Nucleus accumbens (tissue), 56 donors: ENCODE data around the gene PPP4R3A.
"Not testable (repeated sequence)": the region's sequence is repeated elsewhere in the genome, so short reads cannot be mapped to it uniquely, and the experiment has no call there.

Experiments
- DNase-seq, 56 donors: peaks; one replicate each; lab custom pipeline; 2025; lab: John Stamatoyannopoulos, UW

Gene PPP4R3A

DNA sequence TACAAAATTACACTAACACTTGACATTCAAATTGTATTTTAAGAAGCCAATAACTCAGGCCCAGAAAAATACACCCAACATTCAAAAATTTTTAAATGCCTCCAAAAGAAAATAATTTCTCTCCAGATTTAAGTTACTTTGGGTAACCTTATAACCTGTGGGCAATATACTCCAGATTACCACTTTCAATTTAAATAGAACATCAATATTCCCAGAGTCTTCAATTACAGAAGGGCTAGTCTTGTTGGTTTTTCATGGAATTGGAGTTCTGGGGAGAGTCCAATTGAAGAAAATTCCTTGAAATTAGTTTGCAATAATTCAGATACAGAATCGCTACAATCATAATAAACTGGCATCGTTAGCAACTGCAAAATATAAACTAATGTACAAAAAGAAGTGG, 2.0 kb downstream of the PPP4R3A start:
- no peak for DNase-seq

DNA sequence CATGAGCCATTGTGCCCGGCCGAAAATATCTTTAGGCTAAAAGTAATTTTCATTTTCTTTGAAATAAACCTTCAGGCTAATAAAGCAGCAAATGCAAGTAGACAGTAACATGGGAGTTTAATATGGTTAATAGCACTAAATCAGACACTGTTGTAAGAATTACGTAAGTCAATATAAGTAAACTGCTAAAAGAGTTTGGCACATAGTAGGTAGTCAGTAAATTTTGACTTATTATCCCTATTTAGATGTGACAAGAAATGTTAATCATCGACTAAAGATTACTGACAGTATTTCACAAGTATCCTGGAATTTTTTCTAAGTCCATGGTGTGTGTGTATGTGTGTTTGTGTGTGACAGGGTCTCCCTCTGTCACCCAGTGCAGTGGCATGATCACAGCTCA, 3.9 kb downstream of the PPP4R3A start:
- DNase-seq, result no peak

DNA sequence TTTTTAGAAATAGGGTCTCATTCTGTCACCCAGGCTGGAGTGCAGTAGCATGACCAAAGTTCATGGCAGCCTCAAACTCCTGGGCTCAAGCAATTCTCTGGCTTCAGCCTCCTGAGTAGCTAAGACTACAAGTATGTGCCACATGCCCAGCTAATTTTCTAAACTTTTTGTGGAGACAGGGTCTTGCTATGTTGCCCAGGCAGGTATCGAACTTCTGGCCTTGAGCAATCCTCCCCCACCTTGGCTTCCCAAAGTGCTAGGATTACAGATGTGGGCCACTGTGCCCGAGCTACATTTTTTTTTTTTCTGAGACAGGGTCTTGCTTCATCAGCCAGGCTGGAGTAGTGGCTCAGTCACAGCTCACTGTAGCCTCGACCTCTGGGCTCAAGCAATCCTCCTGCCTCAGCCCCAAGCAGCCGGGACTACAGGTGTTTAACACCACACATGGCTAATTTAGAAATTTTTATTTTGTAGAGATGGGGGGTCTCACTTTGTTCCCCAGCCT, 7.1 kb downstream of the PPP4R3A start:
- no peak for DNase-seq

DNA sequence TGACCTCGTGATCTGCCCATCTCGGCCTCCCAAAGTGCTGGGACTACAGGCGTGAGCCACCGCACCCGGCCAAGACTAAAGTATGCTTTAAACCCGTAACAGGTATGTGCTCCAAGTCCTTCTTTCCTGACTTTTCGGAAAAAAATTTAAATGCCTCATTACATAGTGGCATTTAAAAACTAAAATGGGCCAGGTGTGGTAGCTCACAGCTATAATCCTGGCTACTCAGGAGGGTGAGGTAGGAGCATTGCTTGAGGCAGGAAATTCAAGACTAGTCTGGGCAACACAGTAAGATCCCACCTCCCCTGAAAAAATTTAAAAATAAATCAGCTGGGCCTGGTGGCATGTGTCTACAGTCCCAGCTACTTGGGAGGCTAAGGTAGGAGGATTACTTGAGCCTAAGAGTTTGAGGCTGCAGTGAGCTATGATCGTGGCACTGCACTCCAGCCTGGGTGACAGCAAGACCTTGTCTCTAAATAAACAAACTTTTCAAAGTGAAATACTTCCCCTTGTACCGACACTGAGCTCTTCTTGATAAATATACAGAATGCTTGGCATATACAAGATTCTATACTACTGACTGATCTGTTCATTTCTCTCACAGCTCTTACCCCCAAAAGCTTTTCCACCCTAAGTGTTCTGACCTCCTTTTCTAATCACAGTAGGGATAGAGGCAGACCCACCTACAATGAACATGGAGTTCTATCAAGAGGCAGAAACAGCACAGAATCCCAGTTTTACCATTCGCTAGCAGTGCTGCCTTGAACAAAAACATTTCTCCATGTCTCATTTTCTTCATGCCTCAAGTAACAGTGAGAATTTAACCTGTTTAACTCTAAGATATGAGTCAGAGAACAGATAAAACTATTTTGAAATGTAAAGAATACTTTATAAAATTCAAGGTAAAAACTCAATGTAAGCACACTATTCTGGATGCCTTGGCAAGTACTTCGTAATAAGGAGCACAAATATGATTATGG, 7.9 kb downstream of the PPP4R3A start:
- DNase-seq, result no peak

DNA sequence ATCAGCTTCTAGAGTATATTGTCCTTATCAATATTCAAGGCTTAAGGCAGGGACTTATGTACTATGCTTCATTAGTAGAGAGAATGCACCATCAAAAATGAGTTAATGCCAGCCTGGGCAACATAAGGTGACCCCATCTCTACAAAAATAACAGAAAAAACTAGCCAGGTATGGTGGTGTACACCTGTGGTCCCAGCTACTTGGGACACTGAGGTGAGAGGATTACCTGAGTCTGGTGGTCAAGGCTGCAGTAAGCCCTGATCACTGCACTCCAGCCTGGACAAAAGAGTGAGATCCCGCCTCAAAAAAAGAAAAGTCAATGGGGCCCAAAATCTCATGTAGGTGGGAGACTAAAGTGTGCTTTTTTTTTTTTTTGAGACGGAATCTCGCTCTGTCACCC, 8.8 kb downstream of the PPP4R3A start:
- no peak for DNase-seq

DNA sequence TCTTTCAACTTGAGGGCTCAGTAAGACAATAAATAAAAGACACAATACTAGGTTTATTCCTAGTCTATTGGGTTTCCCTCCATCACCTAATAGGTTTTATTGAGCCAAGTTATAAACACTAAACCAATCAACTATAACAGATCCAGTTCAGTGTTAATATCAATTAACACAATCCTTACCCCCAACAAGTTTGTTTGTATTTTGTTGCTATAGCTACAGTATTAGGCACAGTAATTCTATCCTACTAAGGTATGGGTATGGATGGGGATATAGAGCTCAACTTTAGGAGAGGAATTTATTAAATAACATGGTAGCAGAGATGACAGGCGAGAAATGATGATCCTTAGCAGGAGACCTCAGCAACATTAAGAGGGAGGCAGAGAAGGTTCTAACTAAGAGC, 13.3 kb downstream of the PPP4R3A start:
- no peak for DNase-seq

DNA sequence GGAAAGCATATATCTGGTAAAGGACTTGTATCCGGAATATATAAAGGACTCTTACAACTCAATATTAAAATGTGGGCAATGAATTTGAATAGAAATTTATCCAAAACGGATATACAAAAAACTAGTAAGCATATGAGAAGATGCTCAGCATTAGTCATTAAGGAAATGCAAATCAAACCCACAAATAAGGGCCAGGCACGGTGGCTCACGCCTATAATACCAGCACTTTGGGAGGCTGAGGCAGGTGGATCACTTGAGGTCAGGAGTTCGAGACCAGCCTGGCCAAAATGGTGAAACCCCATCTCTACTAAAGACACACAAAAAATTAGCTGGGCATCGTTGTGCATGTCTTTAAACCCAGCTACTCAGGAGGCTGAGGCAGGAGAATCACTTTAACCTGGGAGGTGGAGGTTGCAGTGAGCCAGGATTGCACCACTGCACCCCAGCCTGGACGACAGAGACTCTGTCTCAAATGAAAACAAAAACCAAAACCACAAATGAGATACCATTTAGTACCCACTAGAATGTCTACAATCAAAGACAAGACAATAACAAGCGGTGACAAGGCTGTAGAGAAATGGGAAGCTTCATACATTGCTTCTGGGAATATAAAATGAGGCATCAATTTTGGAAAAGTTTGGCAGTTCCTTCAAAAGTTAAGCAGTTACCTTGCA, 15.6 kb downstream of the PPP4R3A start:
- DNase-seq, result not testable (repeated sequence)

DNA sequence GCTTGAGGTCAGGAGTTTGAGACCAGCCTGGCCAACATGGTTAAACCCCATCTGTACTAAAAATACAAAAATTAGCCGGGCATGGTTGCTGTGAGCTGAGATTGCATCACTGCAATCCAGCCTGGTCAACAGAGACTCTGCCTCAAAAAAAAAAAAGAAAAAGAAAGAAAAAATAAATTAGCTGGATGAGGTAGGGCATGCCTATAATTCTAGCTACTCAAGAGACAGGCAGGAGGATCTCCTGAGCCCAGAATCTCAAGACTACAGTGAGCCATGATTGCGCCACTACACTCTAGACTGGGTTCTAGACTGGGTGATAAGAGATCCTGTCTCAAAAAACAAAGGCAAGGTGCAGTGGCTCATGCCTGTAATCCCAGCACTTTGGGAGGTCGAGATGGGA, 16.9 kb downstream of the PPP4R3A start:
- DNase-seq, result no peak

DNA sequence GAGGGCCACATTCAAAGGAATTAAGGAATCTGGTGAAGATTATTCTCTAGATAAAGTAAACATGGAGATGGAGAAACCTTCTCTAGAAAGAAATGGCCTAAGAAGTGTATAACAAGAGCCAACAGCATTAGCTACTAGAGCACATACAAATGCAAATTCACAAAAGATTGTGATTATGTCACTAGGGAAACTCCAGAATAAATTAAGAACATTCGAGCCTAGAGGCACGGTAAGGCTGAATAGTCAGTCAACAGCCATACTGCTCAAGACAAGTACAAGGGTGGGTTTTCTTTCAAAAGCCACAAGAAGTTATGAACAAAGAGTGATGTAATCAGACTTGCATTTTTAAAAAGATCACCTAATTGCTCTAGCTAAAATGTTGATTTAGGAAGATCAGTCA, 25.4 kb downstream of the PPP4R3A start:
- no peak for DNase-seq

DNA sequence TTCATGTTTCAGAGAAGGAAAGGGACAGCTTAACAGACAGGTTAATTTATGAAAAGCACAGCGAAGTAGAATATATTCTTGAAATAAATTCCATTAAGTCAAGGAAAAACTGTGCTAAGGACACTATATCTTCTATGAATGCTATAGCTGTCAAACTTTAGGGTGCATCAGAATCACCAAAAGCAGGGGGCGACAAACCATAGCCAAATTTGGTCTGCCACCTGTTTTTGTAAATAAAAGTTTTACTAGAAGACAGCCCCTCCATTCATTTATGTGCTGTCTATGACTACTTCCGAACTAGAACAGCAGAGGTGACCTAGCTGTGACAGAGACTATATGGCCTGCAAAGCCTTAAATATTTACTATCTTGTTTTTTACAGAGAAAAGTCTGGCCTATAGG, 25.9 kb downstream of the PPP4R3A start:
- DNase-seq, result no peak

DNA sequence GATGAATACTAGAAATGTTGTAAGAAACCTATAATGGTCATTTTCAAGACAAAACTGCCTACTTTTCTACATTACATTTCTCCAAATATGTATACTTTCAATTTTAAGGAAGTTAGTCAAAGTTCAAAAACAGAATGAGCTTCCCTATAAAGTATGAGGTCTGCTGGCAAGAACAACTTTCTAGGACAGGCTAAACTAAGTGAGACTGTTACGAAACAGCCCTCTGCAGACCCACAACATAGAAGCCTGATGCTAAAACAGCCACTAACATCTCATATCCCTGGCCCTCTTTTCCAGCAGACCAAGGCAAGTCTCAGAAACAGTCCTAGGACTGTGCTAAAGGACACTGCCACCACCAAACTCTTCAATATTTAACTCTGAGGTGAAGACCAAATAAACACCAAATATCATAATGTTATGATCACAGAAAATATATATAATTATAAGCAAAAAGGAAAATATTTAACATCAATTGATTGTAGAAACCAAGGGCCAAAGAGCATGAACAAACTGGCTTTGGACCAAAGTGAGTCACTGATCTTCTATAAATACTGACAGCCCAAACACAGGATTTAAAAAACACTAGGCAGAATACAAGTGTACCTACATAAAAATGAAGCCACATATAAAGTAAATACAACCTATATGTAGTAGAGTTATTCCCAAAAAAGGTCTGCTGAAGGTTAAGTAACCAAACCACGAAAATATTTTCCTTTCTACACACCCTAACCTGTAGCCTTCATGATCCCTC, 27.7 kb downstream of the PPP4R3A start:
- DNase-seq, result no peak

DNA sequence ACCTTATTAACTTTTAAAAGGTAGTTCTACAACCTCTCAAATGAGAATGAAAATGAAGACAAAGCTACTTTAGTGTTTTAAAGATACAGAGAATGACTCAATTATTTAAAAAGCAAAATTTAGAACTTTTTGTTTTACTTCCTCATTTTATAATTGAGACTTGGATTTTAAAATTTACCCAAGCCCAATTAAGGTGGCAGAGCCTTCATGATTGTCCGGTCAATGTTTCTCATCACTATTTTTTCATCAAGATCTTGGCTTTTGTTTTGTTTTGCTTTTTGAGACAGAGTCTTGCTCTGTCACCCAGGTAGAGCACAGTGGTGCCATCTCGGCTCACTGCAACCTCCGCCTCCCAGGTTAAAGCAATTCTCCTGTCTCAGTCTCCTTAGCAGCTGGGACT, 32.7 kb downstream of the PPP4R3A start:
- no peak for DNase-seq

DNA sequence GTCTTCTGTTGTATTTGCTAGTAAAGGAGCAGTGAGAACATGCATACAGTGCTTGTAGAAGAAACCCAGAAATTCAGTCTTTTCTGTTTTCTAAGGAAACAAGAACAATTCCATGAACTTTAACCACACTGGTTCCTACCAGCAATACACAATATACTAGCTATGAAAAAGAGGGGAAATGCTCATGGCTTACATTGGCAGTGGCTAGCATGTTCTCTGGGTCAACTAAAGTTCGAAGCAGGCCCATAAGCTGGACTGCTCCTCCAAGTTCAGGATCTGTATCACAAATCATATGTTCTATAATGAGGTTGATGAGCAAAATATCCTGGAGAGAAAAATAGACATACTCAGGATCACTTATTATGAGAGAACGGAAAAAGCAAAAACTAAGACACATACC, 37.1 kb downstream of the PPP4R3A start:
- DNase-seq, result no peak

DNA sequence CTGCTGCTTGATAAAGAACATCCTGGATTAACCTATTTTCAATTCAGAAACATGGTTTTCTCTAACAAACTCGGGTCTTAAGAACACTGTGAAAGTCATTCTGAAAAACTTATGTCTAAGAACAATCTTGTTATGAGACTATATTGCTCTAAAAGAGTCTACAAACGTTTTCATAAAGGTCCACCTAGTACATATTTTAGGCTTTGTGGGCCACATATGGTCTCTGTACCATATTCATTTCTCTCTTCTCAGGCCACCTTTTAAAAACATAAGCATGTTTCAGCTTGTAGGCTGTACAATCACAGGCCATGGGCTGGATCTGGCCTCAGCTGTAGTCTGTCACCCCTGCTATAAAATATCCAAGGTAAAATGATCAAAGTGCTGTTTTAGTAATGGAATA, 39.9 kb downstream of the PPP4R3A start:
- no peak for DNase-seq

DNA sequence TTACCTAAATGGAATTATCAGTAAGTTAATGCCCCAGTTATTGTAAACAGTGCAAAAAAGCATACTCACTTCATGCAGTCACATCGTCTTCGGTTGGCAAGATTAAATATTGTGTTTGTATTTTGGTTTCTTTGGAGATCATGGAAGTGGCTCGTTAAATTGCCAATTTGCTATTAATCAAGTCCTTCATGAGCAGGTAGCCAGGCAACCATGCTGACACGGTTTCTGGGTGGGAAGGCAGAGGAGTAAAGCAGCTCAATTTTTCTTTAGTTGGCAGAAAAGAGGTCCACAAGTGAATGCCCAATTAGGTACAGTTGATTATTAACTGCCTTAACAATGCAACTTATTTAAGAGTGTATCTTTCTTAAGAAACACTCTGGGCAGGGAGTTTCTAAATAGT, 43.9 kb downstream of the PPP4R3A start:
- peak in 1 of 56 donors; percentile 8 for DNase-seq

DNA sequence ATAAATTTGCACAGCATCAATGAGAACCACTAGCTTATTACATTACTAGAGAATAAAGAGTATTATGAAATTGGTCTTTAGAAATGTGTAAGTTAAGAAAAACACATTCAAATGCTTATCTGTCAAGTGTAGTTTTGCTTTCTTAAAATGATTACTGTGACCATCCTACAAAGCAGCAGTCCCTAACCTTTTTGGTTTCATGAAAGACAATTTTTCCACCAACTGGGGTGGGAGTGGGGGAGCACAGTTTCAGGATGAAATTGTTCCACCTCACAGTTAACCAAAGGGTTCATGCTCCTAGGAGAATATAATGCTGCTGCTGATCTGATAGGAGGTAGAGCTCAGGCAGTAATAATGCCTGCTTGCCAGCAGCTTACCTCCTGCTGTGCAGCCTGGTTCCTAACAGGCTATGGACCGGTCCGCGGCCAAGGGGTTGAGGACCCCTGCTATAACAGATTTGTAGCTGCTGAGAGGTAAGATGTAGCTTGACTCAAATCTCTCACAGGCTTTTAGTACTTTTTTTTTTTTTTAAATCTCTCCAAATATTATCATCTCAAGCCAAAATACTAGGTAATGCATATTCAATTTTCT, 45.4 kb downstream of the PPP4R3A start:
- no peak for DNase-seq

DNA sequence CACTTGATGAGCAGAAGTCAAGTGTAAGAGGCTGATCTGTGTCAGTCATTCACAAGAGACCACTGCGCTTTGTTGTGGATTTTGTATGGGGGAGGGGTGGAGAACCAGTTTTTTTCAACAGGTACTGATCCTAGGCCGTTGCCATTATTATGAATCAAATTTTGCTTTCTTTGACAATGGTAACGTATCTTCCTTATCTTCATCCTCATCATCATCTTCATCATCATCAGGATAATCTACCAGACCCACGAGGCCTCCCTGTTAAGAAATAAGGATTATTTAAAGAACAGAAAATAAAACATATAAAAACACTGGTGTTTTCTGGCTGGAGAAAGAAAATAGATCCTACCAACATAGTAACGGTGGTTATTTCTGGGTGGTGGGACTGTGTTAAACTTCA, 51.5 kb downstream of the PPP4R3A start:
- no peak for DNase-seq

DNA sequence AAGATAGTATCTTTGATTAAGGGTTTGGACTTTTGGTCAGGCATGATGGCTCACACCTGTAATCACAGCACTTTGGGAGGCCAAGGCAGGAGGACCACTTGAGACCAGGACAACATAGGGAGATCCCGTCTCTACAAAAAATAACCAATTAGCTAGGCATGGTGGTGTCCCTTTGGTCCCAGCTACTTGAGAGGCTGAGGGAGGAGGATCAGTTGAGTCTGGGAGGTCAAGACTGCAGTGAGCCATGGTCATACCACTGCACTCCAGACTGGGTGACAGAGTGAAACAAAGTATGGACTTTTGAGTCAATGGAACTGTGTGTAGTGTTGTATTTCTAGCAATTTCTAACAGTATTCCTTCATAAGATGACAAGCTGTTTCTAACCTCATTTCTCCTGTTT, 53.8 kb downstream of the PPP4R3A start:
- no peak for DNase-seq

DNA sequence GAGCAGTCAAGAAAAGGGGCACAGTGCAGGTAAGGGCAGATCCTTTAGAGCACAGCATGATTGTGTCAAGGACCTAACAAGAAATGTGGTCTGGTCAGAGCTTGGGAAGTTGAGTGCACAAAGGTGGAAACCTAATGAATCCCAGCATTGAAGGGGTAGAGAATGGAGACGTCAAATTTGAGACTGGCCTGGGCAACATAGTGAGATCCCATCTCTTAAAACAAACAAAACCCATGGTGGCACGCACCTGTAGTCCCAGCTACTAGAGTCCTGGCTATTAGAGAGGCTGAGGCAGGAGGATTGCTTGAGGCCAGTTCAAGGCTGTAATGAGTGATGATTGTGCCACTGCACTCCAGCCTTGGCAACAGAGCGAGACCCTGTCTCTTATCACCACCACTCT, 55.5 kb downstream of the PPP4R3A start:
- no peak for DNase-seq

DNA sequence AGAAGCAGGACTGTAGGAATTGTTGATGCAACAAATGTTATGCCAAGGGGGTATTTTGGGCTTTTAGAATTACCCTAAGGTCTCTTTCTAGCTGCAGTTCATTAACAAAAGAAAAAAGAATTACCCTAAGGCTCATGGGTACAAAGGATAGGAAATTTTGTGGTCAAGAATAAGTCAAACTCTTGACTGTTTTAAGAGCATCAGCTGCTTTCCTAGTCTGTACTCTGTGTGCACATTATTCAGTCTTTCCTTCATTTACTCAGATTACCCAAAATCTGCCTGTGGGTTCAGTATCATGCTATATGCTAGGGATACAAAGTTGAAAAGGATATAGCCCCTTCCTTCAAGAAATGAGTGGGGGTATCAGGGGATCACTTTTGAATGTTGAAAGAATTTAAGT, 56.0 kb downstream of the PPP4R3A start:
- no peak for DNase-seq

DNA sequence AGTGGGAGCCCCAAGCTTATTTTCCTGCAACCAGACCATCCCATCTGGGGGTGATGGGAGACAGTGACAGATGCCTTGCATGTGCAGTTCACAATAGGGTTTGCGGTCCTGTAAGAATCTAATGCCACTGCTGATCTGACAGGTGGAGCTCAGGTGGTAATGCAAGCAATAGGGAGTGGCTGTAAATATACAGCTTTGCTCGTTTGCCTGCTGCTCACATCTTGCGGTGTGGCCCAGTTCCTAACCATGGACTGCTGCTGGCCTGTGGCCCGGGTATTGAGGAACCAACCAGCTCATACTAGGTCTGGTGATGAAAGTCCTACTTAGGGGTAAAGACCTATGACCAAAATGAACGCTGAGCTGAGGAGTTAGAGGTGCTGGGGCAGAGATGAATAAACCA, 56.4 kb downstream of the PPP4R3A start:
- DNase-seq, result no peak
